GM23338 (cell line): ENCODE measurements around the gene EHD4. TPM values are rescaled to one million over a fixed set of nuclear protein-coding genes. Genes with fewer than 3 reads are reported as not detected.

Experiments used
- ATAC-seq: fragments of 200-7000 bp; cut with Tn5 transposase; 3 replicates; pipeline ENCODE4 v1.9.1; 2020
- DNase-seq: peaks from one replicate; pipeline ENCODE4 v3.0.0-alpha.2; 2015; ENCODE audit warnings: low spot score
- H2AFZ ChIP-seq: fragments of 200-600 bp; sonication (generic); 2 replicates; pipeline ENCODE4 v1.8.0; 2016; ENCODE audit warnings: antibody characterized with exemption, mild to moderate bottlenecking, moderate library complexity
- H3F3A ChIP-seq: fragments of 200-600 bp; sonication (generic); replicated peaks from 2 replicates; pipeline ENCODE4 v1.8.0; 2017; ENCODE audit warnings: antibody characterized with exemption, mixed run types, low read depth
- H3K27ac ChIP-seq: fragments of 200-600 bp; sonication (generic); 2 replicates; pipeline ENCODE4 v1.6.1; 2016; ENCODE audit warnings: low read depth
- H3K27me3 ChIP-seq: fragments of 200-600 bp; sonication (generic); 2 replicates; pipeline ENCODE4 v1.8.0; 2016; ENCODE audit warnings: mild to moderate bottlenecking, mixed run types, moderate library complexity; ENCODE audit not compliant: insufficient read depth
- H3K36me3 ChIP-seq: fragments of 200-600 bp; sonication (generic); 2 replicates; pipeline ENCODE4 v1.8.0; 2016; ENCODE audit warnings: mild to moderate bottlenecking; ENCODE audit not compliant: insufficient read depth
- H3K4me1 ChIP-seq: fragments of 200-600 bp; sonication (generic); 2 replicates; pipeline ENCODE4 v1.8.0; 2016; ENCODE audit warnings: mild to moderate bottlenecking, moderate library complexity; ENCODE audit not compliant: insufficient read depth
- H3K4me2 ChIP-seq: fragments of 200-600 bp; sonication (generic); 2 replicates; pipeline ENCODE4 v1.7.1; 2017; ENCODE audit warnings: mixed run types
- H3K4me3 ChIP-seq: fragments of 200-600 bp; sonication (generic); 2 replicates; pipeline ENCODE4 v1.6.1; 2016; ENCODE audit warnings: mixed run types
- H3K79me2 ChIP-seq: fragments of 200-600 bp; sonication (generic); replicated peaks from 2 replicates; pipeline ENCODE4 v1.8.0; 2017; ENCODE audit warnings: mild to moderate bottlenecking; ENCODE audit not compliant: insufficient read depth
- H3K9me2 ChIP-seq: fragments of 200-600 bp; sonication (generic); 2 replicates; pipeline ENCODE4 v1.8.0; 2017; ENCODE audit not compliant: insufficient read depth
- H4K20me1 ChIP-seq: fragments of 200-600 bp; sonication (generic); replicated peaks from 2 replicates; pipeline ENCODE4 v1.8.0; 2017; ENCODE audit warnings: mild to moderate bottlenecking; ENCODE audit not compliant: insufficient read depth
- H3K27ac Mint-ChIP-seq: 2 replicates; pipeline ENCODE4 v1.8.0; 2020; ENCODE audit warnings: inconsistent platforms, mild to moderate bottlenecking, moderate library complexity, mixed read lengths
- H3K27me3 Mint-ChIP-seq: 3 replicates; pipeline ENCODE4 v1.8.0; 2022; ENCODE audit warnings: low read depth, mild to moderate bottlenecking, moderate library complexity, mixed read lengths, inconsistent platforms; ENCODE audit not compliant: insufficient read depth, poor library complexity
- H3K36me3 Mint-ChIP-seq: 3 replicates; pipeline ENCODE4 v1.8.0; 2021; ENCODE audit warnings: low read depth, mild to moderate bottlenecking, inconsistent platforms, moderate library complexity, mixed read lengths
- H3K4me1 Mint-ChIP-seq: 3 replicates; pipeline ENCODE4 v1.8.0; 2020; ENCODE audit warnings: mild to moderate bottlenecking, inconsistent platforms, mixed read lengths
- H3K4me3 Mint-ChIP-seq: 3 replicates; pipeline ENCODE4 v1.8.0; 2021; ENCODE audit warnings: moderate library complexity, mild to moderate bottlenecking, inconsistent platforms, mixed read lengths
- H3K9me3 Mint-ChIP-seq: 3 replicates; pipeline ENCODE4 v1.8.0; 2020; ENCODE audit warnings: moderate library complexity, mild to moderate bottlenecking, inconsistent platforms, mixed read lengths
- CREB1 ChIP-seq: fragments of 250-450 bp; sonication (Bioruptor Pico); IDR thresholded peaks from 2 replicates; pipeline ENCODE4 v1.5.0; 2020; ENCODE audit warnings: low read depth, mild to moderate bottlenecking, moderate library complexity
- CTCF ChIP-seq, 2 experiments: fragments of 200-600 bp in 1 of 2; sonication (generic) in 1 of 2; conservative IDR thresholded peaks; 2 replicates each; pipeline versions ENCODE4 v1.5.1 to v1.6.1; 2016 to 2017; ENCODE audit warnings: antibody characterized with exemption in 2 of 2, low read depth in 2 of 2, mild to moderate bottlenecking in 2 of 2, moderate library complexity in 1 of 2
- EZH2 ChIP-seq: fragments of 200-600 bp; sonication (generic); IDR thresholded peaks from one replicate; pipeline ENCODE4 v1.8.0; 2017; ENCODE audit warnings: antibody characterized with exemption, mild to moderate bottlenecking, low read depth; ENCODE audit not compliant: unreplicated experiment
- JUNB ChIP-seq: IDR thresholded peaks from one replicate; pipeline ENCODE4 v1.6.1; 2016; ENCODE audit warnings: antibody characterized with exemption; ENCODE audit not compliant: unreplicated experiment
- ZNF331 ChIP-seq: fragments of 250-450 bp; sonication (Bioruptor Pico); IDR thresholded peaks from 2 replicates; pipeline ENCODE4 v1.5.0; 2020; ENCODE audit warnings: low read depth, mild to moderate bottlenecking, moderate library complexity
- ZNF462 ChIP-seq: fragments of 250-450 bp; sonication (Bioruptor Pico); IDR thresholded peaks from 2 replicates; pipeline ENCODE4 v1.5.0; 2020; ENCODE audit warnings: mild to moderate bottlenecking, moderate library complexity
- polyA plus RNA-seq: library from polyadenylated mRNA; unstranded; fragments of >200 nt; fragmentation: Nextera tagmentation; extraction: Ambion mirVana; gene quantifications from 2 replicates; pipeline ENCODE4 v1.2.1, GENCODE V29; 2016
- total RNA-seq: library from RNA; depleted of rRNA; stranded (reverse); fragments of >200 nt; shearing (Covaris generic); gene quantifications from 2 replicates; pipeline ENCODE4 v1.2.3, GENCODE V29; 2014

EHD4 gene
- total and polyA plus RNA-seq, 2 experiments from 2014 or later: 13.0 to 31.0 TPM

- no peak for TF ChIP-seq ZNF462 (CRISPR knock-in tag)
These were observed 22.8 kb downstream of the EHD4 start (continued) for GRCh38 chr15:41949401-41950126.

GRCh38 chr15:41948490-41948889 lies 23.9 kb downstream of the EHD4 start:
- Mint-ChIP-seq H3K4me1 (peaks cover 21% of the 10 kb centered on the region; the same call in 2 of the 3 replicates), H3K27ac (no peak overlapping the region), H3K27me3 (peaks cover 5% of the 10 kb centered on the region), H3K9me3 (no peaks in the 10 kb centered on the region), H3K4me3 (no peak overlapping the region), H3K36me3 (peaks cover 23% of the 10 kb centered on the region)
- Histone ChIP-seq H4K20me1 (peaks cover 14% of the 10 kb centered on the region), H3K36me3 (peaks cover 7% of the 10 kb centered on the region), H3K4me2 (no peak overlapping the region), H3K4me3 (no peak overlapping the region), H3K9me2 (no peaks in the 10 kb centered on the region), H3K27ac (no peak overlapping the region), H3F3A (no peaks in the 10 kb centered on the region), H3K79me2 (peaks cover 7% of the 10 kb centered on the region), H3K4me1 (peaks cover 7% of the 10 kb centered on the region), H3K27me3 (no peaks in the 10 kb centered on the region), H2AFZ (no peak overlapping the region)
- DNase-seq (no peak), ATAC-seq (no peak)
- TF ChIP-seq ZNF331: no peak

- no peak overlapping the region for H2AFZ ChIP-seq
- no peaks in the 10 kb centered on the region for H3F3A ChIP-seq
- no peak for ATAC-seq
- H3K4me1 ChIP-seq: peaks cover 7% of the 10 kb centered on the region
- no peaks in the 10 kb centered on the region for H3K9me2 ChIP-seq
- no peaks in the 10 kb centered on the region for H3K9me3 Mint-ChIP-seq
- no peak overlapping the region for H3K27ac ChIP-seq
- H3K4me3 Mint-ChIP-seq: no peak overlapping the region
- H3K27me3 ChIP-seq: no peaks in the 10 kb centered on the region
- H3K36me3 Mint-ChIP-seq: peaks cover 17% of the 10 kb centered on the region
- H3K27ac Mint-ChIP-seq: no peak overlapping the region
- H3K4me3 ChIP-seq: no peak overlapping the region
- H3K4me1 Mint-ChIP-seq: peaks cover 21% of the 10 kb centered on the region; the same call in 2 of the 3 replicates
- H4K20me1 ChIP-seq: peaks cover 9% of the 10 kb centered on the region; the same call in 1 of the 2 replicates
- H3K36me3 ChIP-seq: peaks cover 3% of the 10 kb centered on the region
- H3K79me2 ChIP-seq: peaks cover 7% of the 10 kb centered on the region
- H3K27me3 Mint-ChIP-seq: peaks cover 1% of the 10 kb centered on the region
- DNase-seq: no peak
- no peak overlapping the region for H3K4me2 ChIP-seq
- no peak for TF ChIP-seq CREB1 (CRISPR knock-in tag)
- no peak for TF ChIP-seq JUNB
- no peak for TF ChIP-seq CTCF (conservative IDR thresholded peaks at IDR 0.05; ENCODE audit: low read depth in 2 of 2)
- no peak for TF ChIP-seq EZH2
These were observed 25.4 kb downstream of the EHD4 start for GRCh38 chr15:41946970-41947369.
